Measurements from ENCODE around the gene MSH4. TPM values are rescaled to one million over a fixed set of nuclear protein-coding genes. Genes with fewer than 3 reads are reported as not detected.
"Not testable (repeated sequence)": the region's sequence is repeated elsewhere in the genome, so short reads cannot be mapped to it uniquely, and the experiment has no call there.

Gene MSH4
- total and polyA plus RNA-seq, 2 donors from 2014 or later: 0.41 TPM; not detected in 1

DNA sequence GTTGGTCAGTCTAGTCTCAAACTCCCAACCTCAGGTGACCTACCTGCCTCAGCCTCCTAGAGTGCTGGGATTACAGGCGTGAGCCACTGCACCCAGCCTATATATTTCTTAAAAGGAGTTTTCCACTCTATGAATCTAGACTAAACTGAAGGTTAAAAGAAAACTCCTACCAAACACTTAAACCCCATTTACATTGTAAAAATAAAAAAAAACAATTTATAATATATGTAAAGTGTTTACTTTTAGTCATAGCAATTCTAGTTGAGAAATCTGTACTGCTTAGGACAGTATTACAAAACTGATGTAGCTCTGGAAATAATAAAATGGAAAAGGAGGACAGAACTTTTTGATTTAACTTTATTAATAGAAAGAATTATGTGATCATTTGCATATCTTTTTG, 126.0 kb downstream of the MSH4 start:
- Histone ChIP-seq H3K4me3 (ENCODE audit: low read length in 3 of 3) (no peak overlapping the region), H3K9me3 (ENCODE audit: control insufficient read depth in 2 of 3, insufficient read depth in 1 of 3, low read length in 3 of 3) (no peaks in the 10 kb centered on the region), H3K4me1 (ENCODE audit: control insufficient read depth in 2 of 3, insufficient read depth in 2 of 3, low read depth in 1 of 3, low read length in 3 of 3) (no peaks in the 10 kb centered on the region), H3K9ac (ENCODE audit: low read length in 3 of 3) (no peak overlapping the region), H3K36me3 (ENCODE audit: control insufficient read depth in 2 of 3, insufficient read depth in 3 of 3, low read length in 3 of 3) (no peaks in the 10 kb centered on the region), H3K27ac (ENCODE audit: low read depth in 2 of 2, low read length in 2 of 2) (no peak overlapping the region), H3K27me3 (ENCODE audit: control insufficient read depth, insufficient read depth, low read length) (no peaks in the 10 kb centered on the region)
- DNase-seq: no peak
- TF ChIP-seq, protein P1, sequence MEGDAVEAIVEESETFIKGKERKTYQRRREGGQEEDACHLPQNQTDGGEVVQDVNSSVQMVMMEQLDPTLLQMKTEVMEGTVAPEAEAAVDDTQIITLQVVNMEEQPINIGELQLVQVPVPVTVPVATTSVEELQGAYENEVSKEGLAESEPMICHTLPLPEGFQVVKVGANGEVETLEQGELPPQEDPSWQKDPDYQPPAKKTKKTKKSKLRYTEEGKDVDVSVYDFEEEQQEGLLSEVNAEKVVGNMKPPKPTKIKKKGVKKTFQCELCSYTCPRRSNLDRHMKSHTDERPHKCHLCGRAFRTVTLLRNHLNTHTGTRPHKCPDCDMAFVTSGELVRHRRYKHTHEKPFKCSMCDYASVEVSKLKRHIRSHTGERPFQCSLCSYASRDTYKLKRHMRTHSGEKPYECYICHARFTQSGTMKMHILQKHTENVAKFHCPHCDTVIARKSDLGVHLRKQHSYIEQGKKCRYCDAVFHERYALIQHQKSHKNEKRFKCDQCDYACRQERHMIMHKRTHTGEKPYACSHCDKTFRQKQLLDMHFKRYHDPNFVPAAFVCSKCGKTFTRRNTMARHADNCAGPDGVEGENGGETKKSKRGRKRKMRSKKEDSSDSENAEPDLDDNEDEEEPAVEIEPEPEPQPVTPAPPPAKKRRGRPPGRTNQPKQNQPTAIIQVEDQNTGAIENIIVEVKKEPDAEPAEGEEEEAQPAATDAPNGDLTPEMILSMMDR (IDR thresholded peaks at IDR 0.05; ENCODE audit: borderline replicate concordance, extremely low read depth, insufficient read depth): no peak
- FAIRE-seq: no peak
- intact Hi-C loops (cut with DNase I): no loop called here

DNA sequence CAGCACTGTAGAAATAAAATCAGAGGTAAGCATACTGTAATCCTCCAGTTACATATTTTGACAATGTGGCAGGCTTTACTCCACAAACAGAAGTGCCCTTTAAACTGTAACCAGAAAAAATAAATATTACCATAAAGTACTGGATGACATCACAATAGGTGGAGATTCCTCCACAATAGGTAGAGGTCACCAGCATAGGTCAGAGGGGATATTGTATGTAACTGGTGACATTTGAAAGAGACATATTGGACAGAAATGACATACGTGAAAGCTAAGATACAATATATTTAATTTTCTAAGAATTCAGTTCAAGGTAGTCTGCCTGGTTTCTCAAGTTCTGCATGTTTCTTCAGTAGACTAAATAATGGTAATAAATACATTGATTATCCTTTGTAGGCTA, 135.6 kb downstream of the MSH4 start, which contains the start of gene ASB17:
Gene ASB17 (minus strand): TSS at position 101 of the 400 bp plus-strand sequence. CDS start 113 bp downstream, outside the sequence.
- Histone ChIP-seq H3K27ac (ENCODE audit: low read depth in 2 of 2, low read length in 2 of 2) (no peak within 1 kb of the TSS), H3K4me3 (ENCODE audit: low read length in 3 of 3) (no peak within 1 kb of the TSS), H3K4me1 (ENCODE audit: control insufficient read depth in 2 of 3, insufficient read depth in 2 of 3, low read depth in 1 of 3, low read length in 3 of 3) (no peaks in the 10 kb centered on the region), H3K9me3 (ENCODE audit: control insufficient read depth in 2 of 3, insufficient read depth in 1 of 3, low read length in 3 of 3) (no peaks in the 10 kb centered on the region), H3K36me3 (ENCODE audit: control insufficient read depth in 2 of 3, insufficient read depth in 3 of 3, low read length in 3 of 3) (no peaks in the 10 kb centered on the region), H3K9ac (ENCODE audit: low read length in 3 of 3) (no peak within 1 kb of the TSS), H3K27me3 (ENCODE audit: control insufficient read depth, insufficient read depth, low read length) (no peaks in the 10 kb centered on the region)
- no peak for FAIRE-seq
- intact Hi-C loops (cut with DNase I): no loop called here
- DNase-seq: no peak
- TF ChIP-seq, protein P1 (IDR thresholded peaks at IDR 0.05; ENCODE audit: borderline replicate concordance, extremely low read depth, insufficient read depth): no peak

DNA sequence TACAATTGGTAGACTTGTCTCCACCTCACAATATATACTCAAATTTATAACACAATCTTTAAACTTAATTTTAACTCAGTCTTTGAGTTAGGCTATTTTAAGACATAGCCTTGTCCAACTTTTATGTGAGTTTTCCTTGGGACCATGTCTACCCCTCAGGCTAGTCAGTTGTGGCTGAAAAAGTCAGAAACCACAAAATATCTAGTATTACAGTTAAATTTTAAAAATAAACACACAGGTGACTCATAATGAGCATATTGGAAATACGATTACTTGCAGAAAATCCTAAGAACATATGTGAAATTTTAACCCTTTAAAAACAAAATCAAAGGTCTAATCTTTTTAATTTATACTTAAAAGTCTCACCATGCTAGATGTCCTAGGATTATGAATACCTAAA, 140.4 kb downstream of the MSH4 start:
- intact Hi-C loops (cut with DNase I): no loop called here
- no peaks in the 10 kb centered on the region for H3K4me1 ChIP-seq (ENCODE audit: control insufficient read depth in 2 of 3, insufficient read depth in 2 of 3, low read depth in 1 of 3, low read length in 3 of 3)
- no peaks in the 10 kb centered on the region for H3K27me3 ChIP-seq (ENCODE audit: control insufficient read depth, insufficient read depth, low read length)
- TF ChIP-seq, protein P1 (IDR thresholded peaks at IDR 0.05; ENCODE audit: borderline replicate concordance, extremely low read depth, insufficient read depth): no peak
- no peaks in the 10 kb centered on the region for H3K9me3 ChIP-seq (ENCODE audit: control insufficient read depth in 2 of 3, insufficient read depth in 1 of 3, low read length in 3 of 3)
- no peak overlapping the region for H3K27ac ChIP-seq (ENCODE audit: low read depth in 2 of 2, low read length in 2 of 2)
- H3K36me3 ChIP-seq (ENCODE audit: control insufficient read depth in 2 of 3, insufficient read depth in 3 of 3, low read length in 3 of 3): no peaks in the 10 kb centered on the region
- no peak overlapping the region for H3K9ac ChIP-seq (ENCODE audit: low read length in 3 of 3)
- DNase-seq: no peak
- H3K4me3 ChIP-seq (ENCODE audit: low read length in 3 of 3): no peak overlapping the region
- no peak for FAIRE-seq

DNA sequence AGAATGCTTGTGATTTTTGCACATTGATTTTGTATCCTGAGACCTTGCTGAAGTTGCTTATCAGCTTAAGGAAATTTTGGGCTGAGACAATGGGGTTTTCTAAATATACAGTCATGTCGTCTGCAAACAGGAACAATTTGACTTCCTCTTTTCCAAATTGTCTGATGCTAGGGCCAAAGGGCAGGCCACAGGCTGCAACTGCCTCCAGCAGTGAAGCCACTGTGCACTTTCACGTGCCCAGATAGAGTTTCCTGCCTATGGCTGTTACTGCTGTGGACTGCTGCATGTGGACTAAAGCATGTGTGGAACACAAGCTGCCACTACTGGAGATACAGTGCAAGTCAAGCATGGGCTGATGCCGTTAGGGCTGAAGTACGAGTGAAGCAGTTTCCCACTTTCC, 146.4 kb downstream of the MSH4 start:
- H3K36me3 ChIP-seq (ENCODE audit: control insufficient read depth in 2 of 3, insufficient read depth in 3 of 3, low read length in 3 of 3); FAIRE-seq; H3K27me3 ChIP-seq (ENCODE audit: control insufficient read depth, insufficient read depth, low read length); H3K4me1 ChIP-seq (ENCODE audit: control insufficient read depth in 2 of 3, insufficient read depth in 2 of 3, low read depth in 1 of 3, low read length in 3 of 3); intact Hi-C loops (cut with DNase I); H3K9me3 ChIP-seq (ENCODE audit: control insufficient read depth in 2 of 3, insufficient read depth in 1 of 3, low read length in 3 of 3); H3K4me3 ChIP-seq (ENCODE audit: low read length in 3 of 3); H3K9ac ChIP-seq (ENCODE audit: low read length in 3 of 3); H3K27ac ChIP-seq (ENCODE audit: low read depth in 2 of 2, low read length in 2 of 2): not testable (repeated sequence)
- peak in 1 of 5 donors; percentile 16 for DNase-seq

Data from kidney (tissue), 14 donors.